MCF 10A (cell line): Measurements from ENCODE around the gene SLC6A6. TPM values are rescaled to one million over a fixed set of nuclear protein-coding genes. Genes with fewer than 3 reads are reported as not detected.

Experiments
- BruUV-seq: library from RNA; stranded (reverse); fragments of 400-500 nt; replicated peaks from 2 replicates; lab custom pipeline; 2021; lab: Mats Ljungman, UMichigan
- CTCF ChIA-PET: fragments of 300-600 bp; sonication (Branson Sonifier 250); formaldehyde crosslinking; extraction: SDS; loops from one replicate; lab custom pipeline; 2021; ENCODE audit warnings: antibody characterized with exemption, inconsistent platforms; lab: Yijun Ruan, JAX
- POLR2A ChIA-PET: fragments of 300-600, 350-650 bp; sonication (Branson Sonifier 250); formaldehyde crosslinking; extraction: SDS; loops from one replicate; lab custom pipeline; 2020; ENCODE audit warnings: antibody characterized with exemption, inconsistent platforms; lab: Yijun Ruan, JAX
- DNase-seq: peaks from one replicate; pipeline ENCODE4 v3.0.0-alpha.2; 2018; ENCODE audit not compliant: unreplicated experiment
- H3K27ac Mint-ChIP-seq: one replicate; pipeline ENCODE4 v1.8.0; 2022; ENCODE audit warnings: mild to moderate bottlenecking, low read depth, mixed read lengths; ENCODE audit not compliant: unreplicated experiment
- H3K27me3 Mint-ChIP-seq: one replicate; pipeline ENCODE4 v1.8.0; 2022; ENCODE audit warnings: mixed read lengths; ENCODE audit not compliant: insufficient read depth, unreplicated experiment
- H3K36me3 Mint-ChIP-seq: one replicate; pipeline ENCODE4 v1.8.0; 2022; ENCODE audit warnings: mild to moderate bottlenecking, moderate library complexity, mixed read lengths; ENCODE audit not compliant: insufficient read depth, unreplicated experiment
- H3K4me1 Mint-ChIP-seq: one replicate; pipeline ENCODE4 v1.8.0; 2022; ENCODE audit warnings: mixed read lengths; ENCODE audit not compliant: insufficient read depth, unreplicated experiment
- H3K4me3 Mint-ChIP-seq: one replicate; pipeline ENCODE4 v1.8.0; 2022; ENCODE audit warnings: mild to moderate bottlenecking, moderate library complexity, mixed read lengths; ENCODE audit not compliant: unreplicated experiment
- H3K9me3 Mint-ChIP-seq: one replicate; pipeline ENCODE4 v1.8.0; 2022; ENCODE audit warnings: mixed read lengths; ENCODE audit not compliant: unreplicated experiment
- CTCF ChIP-seq: fragments of 200-600 bp; IDR thresholded peaks from one replicate; pipeline ENCODE4 v1.8.0; 2022; ENCODE audit warnings: antibody characterized with exemption, mild to moderate bottlenecking; ENCODE audit not compliant: unreplicated experiment
- intact Hi-C: fragments of 100-400 bp; cut with micrococcal nuclease; formaldehyde crosslinking; loops from 2 replicates; pipeline ENCODE4 v1.14.1; 2022
- total RNA-seq: library from RNA; stranded (reverse); gene quantifications from 2 replicates; pipeline ENCODE4 v1.2.3, GENCODE V29; 2022

Gene SLC6A6
- total RNA-seq, 1 experiment from 2014 or later: 7.6 TPM

DNA sequence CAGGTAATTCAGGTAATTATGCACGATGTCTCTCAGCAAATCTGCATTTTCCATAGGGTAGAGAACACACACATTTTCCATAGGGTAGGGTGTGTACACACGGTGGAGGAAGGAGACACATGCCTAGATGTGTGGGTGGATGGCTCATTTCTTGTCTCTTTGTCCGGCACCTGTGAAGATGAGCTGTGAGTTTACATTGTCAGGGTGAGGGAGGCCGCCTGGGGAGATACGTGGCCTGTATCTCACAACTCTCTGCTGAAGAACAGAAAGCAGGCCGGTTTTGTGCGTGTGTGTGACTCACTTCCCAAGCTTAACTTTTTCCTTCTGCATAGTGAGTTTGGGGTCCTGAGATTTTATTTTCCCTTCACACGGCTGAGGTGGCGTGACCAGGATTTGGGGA is 60.3 kb downstream of the SLC6A6 start:
- Mint-ChIP-seq H3K27me3 (no peaks in the 10 kb centered on the region), H3K27ac (no peak overlapping the region), H3K36me3 (peaks cover 18% of the 10 kb centered on the region), H3K9me3 (no peaks in the 10 kb centered on the region), H3K4me3 (no peak overlapping the region), H3K4me1 (peaks cover 12% of the 10 kb centered on the region)
- CTCF ChIA-PET: interaction anchor here (0.7 to 6.9 kb wide), 16 partner anchors 11 to 558 kb away, joined by 3 to 138 read pairs (median 4); no protein-coding TSS in a partner anchor
- DNase-seq: no peak
- BruUV-seq: no TSS peak
- intact Hi-C loops: no loop called here
- TF ChIP-seq CTCF: no peak
- POLR2A ChIA-PET: no interaction called here

DNA sequence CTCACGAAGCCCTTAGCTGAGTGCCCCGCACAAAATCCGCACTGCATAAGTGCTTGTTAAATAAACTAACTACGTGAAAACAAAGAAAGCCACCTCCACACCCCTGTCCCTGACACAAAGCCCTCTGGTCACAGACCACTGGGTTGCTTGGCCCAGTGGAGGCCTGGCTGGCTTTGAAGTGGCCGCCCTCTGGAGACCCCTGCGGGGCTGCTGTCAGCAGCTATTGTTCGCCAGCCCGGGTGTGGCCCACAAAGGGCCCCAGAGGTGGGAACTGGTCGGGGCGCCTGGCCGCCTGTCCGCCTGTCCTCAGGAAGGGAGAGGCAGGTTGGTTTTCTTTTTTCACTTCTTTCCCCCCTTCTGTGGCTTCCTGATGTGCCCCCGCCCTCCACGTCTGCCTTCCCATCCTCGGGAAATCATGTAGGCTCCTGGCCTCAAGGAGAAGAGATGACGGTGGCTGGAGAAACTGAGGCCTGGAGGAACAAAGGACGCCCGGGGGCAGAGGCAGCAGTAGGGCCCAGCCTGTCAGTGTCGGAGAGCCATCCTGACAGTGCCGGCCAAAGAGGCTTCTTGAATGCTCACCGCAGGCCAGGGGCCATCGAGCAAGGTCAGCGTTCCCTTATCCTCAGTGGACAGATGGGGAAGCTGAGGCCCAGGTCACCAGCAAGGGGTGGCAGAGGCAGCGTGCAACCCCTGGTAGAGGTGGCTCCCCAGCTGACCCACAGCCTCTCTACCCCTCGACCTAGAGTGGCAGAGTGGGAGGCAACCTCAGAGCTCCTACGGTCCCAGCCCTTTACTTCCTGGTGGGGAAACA is 61.1 kb downstream of the SLC6A6 start:
- CTCF ChIA-PET: interaction anchor here (0.7 to 6.9 kb wide), 9 partner anchors 11 to 319 kb away, joined by 3 to 138 read pairs (median 4); no protein-coding TSS in a partner anchor
- TF ChIP-seq CTCF: no peak
- Mint-ChIP-seq H3K27me3 (no peaks in the 10 kb centered on the region), H3K9me3 (no peaks in the 10 kb centered on the region), H3K4me3 (no peak overlapping the region), H3K36me3 (peaks cover 18% of the 10 kb centered on the region), H3K27ac (no peak overlapping the region), H3K4me1 (peaks cover 12% of the 10 kb centered on the region)
- intact Hi-C loops: no loop called here
- no TSS peak for BruUV-seq
- POLR2A ChIA-PET: no interaction called here
- no peak for DNase-seq

DNA sequence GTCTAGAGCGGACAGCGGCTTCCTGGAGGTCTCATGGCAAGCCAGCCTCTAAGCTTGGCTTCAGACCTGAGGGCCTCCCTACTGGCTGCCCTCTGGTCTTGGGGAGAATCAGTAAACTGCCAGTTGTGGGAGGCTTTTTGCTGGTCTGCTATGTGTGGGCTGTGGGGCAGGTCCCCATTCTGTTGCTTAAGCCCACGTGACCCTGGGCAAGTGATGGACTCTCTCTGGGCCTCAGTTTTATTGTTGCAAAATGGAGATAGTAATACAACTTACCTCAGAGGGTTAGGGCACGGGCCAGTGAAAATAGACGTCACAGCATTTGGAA is 61.7 kb downstream of the SLC6A6 start:
- TF ChIP-seq CTCF: no peak

DNA sequence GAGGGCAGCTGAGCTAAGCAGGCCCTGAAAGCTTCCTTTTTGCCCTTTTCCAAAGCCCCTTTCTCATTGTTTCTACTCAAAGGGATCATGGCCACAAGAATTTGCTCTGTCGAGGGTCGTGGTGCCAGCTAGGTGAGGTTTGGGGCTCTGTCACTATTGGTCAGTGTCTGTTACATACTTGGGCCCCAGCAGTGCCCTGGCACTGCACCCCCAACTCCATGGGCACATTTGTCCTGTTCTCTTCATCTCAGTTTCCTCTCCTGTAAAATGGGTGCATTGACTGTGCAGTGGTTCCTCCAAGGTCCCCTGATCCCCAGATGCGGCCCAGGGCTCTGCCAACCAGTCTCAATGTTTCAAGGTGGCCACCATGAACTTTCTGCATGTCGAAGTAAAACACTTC is 62.1 kb downstream of the SLC6A6 start:
- CTCF ChIA-PET: interaction anchor here (0.7 to 6.9 kb wide), 4 partner anchors 12 to 262 kb away, joined by 3 to 138 read pairs (median 28); no protein-coding TSS in a partner anchor
- POLR2A ChIA-PET: no interaction called here
- intact Hi-C loops: no loop called here

More for the DNA sequence above, 61.7 kb downstream of the SLC6A6 start:
- CTCF ChIA-PET: interaction anchor here (0.7 to 6.9 kb wide), 5 partner anchors 12 to 261 kb away, joined by 3 to 138 read pairs (median 4); no protein-coding TSS in a partner anchor
- Mint-ChIP-seq H3K36me3 (peaks cover 18% of the 10 kb centered on the region), H3K9me3 (no peaks in the 10 kb centered on the region), H3K27me3 (no peaks in the 10 kb centered on the region), H3K27ac (no peak overlapping the region), H3K4me3 (no peak overlapping the region), H3K4me1 (peaks cover 12% of the 10 kb centered on the region)
- intact Hi-C loops: no loop called here
- BruUV-seq: no TSS peak
- no peak for DNase-seq
- POLR2A ChIA-PET: no interaction called here

More for the DNA sequence above, 62.1 kb downstream of the SLC6A6 start:
- H3K9me3 Mint-ChIP-seq: no peaks in the 10 kb centered on the region
- DNase-seq: no peak
- H3K4me3 Mint-ChIP-seq: no peak overlapping the region
- H3K27ac Mint-ChIP-seq: no peak overlapping the region
- H3K4me1 Mint-ChIP-seq: peaks cover 12% of the 10 kb centered on the region
- no TSS peak for BruUV-seq
- H3K27me3 Mint-ChIP-seq: no peaks in the 10 kb centered on the region
- no peak for TF ChIP-seq CTCF
- peaks cover 15% of the 10 kb centered on the region for H3K36me3 Mint-ChIP-seq
